Fibroblast of villous mesenchyme (primary cell): Measurements from ENCODE around the gene SEC61G. TPM values are rescaled to one million over a fixed set of nuclear protein-coding genes. Genes with fewer than 3 reads are reported as not detected.

Experiments
- DNase-seq: peaks from one replicate; pipeline ENCODE4 v3.0.0-alpha.2; 2010; ENCODE audit warnings: low read depth
- H3K4me3 ChIP-seq: 2 replicates; pipeline ENCODE4 v1.5.1; 2011; ENCODE audit warnings: low read depth, mild to moderate bottlenecking, low read length
- CTCF ChIP-seq: IDR thresholded peaks from 2 replicates; pipeline ENCODE4 v1.5.1; 2012; ENCODE audit warnings: low read depth, mild to moderate bottlenecking, low read length; ENCODE audit not compliant: insufficient read depth
- total RNA-seq: library from RNA; depleted of rRNA; stranded (reverse); fragments of >200 nt; gene quantifications from 2 replicates; pipeline ENCODE4 v1.2.3, GENCODE V29; 2012

The SEC61G gene
- total RNA-seq, 1 donor = 240 TPM

- no peak for TF ChIP-seq CTCF
- DNase-seq = no peak
- no peak overlapping the region for H3K4me3 ChIP-seq
Observed at GRCh38 chr7:54792383-54792782, 33.4 kb upstream of the SEC61G start.

- peak; percentile 85 for DNase-seq
- no peak overlapping the region for H3K4me3 ChIP-seq
- peak; percentile 81 for TF ChIP-seq CTCF
Observed at GRCh38 chr7:54788664-54789063, 29.7 kb upstream of the SEC61G start.

GRCh38 chr7:54785261-54785660, 26.2 kb upstream of the SEC61G start:
- no peak for TF ChIP-seq CTCF
- H3K4me3 ChIP-seq = no peak overlapping the region
- no peak for DNase-seq

- DNase-seq = no peak
Observed at GRCh38 chr7:54783952-54784351, 24.9 kb upstream of the SEC61G start.

GRCh38 chr7:54782829-54783228, 23.8 kb upstream of the SEC61G start:
- no peak overlapping the region for H3K4me3 ChIP-seq
- TF ChIP-seq CTCF = no peak
- no peak for DNase-seq

More at GRCh38 chr7:54783952-54784351, 24.9 kb upstream of the SEC61G start:
- no peak overlapping the region for H3K4me3 ChIP-seq
- TF ChIP-seq CTCF = no peak

- no peak for TF ChIP-seq CTCF
- H3K4me3 ChIP-seq = no peak overlapping the region
- DNase-seq = no peak
Observed at GRCh38 chr7:54782314-54782713, 23.3 kb upstream of the SEC61G start.

- no peak for TF ChIP-seq CTCF
- H3K4me3 ChIP-seq = no peak overlapping the region
- no peak for DNase-seq
Observed at GRCh38 chr7:54781134-54781920, 22.3 kb upstream of the SEC61G start.
